HEK293T (cell line): ENCODE data around the gene VDAC1.

Experiments
- ELF4 ChIP-seq: fragments of 450-650 bp; IDR thresholded peaks from 2 replicates; pipeline ENCODE4 v1.6.1; 2017; ENCODE audit warnings: antibody characterized with exemption
- FOXK2 ChIP-seq: fragments of 450-650 bp; IDR thresholded peaks from 2 replicates; pipeline ENCODE4 v1.6.1; 2016; ENCODE audit warnings: mild to moderate bottlenecking
- FOXM1 ChIP-seq: fragments of 450-650 bp; IDR thresholded peaks from 2 replicates; pipeline ENCODE4 v1.6.1; 2017; ENCODE audit warnings: mild to moderate bottlenecking, borderline replicate concordance
- HDGF ChIP-seq: fragments of 450-650 bp; IDR thresholded peaks from 2 replicates; pipeline ENCODE4 v1.6.1; 2017; ENCODE audit warnings: antibody characterized with exemption, borderline replicate concordance
- L3MBTL2 ChIP-seq: fragments of 450-650 bp; conservative IDR thresholded peaks from 2 replicates; pipeline ENCODE4 v1.6.1; 2016; ENCODE audit warnings: mild to moderate bottlenecking
- SP1 ChIP-seq: fragments of 450-650 bp; IDR thresholded peaks from 2 replicates; pipeline ENCODE4 v1.6.1; 2017
- SUZ12 ChIP-seq: fragments of 450-650 bp; IDR thresholded peaks from 2 replicates; pipeline ENCODE4 v1.6.1; 2016; ENCODE audit warnings: mild to moderate bottlenecking
- ZNF384 ChIP-seq: fragments of 450-650 bp; IDR thresholded peaks from 2 replicates; pipeline ENCODE4 v1.6.1; 2016

DNA sequence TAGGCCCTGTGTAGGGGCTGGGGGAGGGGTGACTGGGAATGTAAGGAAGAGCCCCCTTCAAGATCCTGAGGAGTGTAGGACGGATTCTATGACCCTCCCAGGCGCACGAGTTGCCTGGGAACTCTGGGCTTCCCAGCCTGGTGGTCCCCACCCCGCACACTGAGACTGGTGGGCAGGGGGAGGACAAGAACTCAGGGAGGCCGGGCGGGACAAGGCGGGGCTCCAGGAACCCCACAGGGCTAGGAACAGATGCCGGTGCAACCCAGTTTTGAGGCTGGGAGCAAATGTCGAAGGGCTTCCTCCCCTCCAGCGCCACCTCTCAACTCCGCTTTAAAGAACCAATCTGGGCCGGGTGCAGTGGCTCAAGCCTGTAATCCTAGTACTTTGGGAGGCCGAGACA lies 1.3 kb upstream of the VDAC1 start:
- TF ChIP-seq SUZ12 (no peak), HDGF (no peak), SP1 (no peak), FOXK2 (no peak), ZNF384 (no peak), FOXM1 (no peak), L3MBTL2 (no peak), ELF4 (no peak)
